GM19438 (cell line): Measurements from ENCODE around the gene GLUL.
A peak's percentile ranks its signal among the peaks of the same experiment; 100 is the strongest.
"Not testable (repeated sequence)": the region's sequence is repeated elsewhere in the genome, so short reads cannot be mapped to it uniquely, and the experiment has no call there.

Experiments used
- ATAC-seq: cut with Tn5 transposase; IDR thresholded peaks from one replicate; pipeline ENCODE4 v1.9.1; 2021; ENCODE audit warnings: low read depth; ENCODE audit not compliant: unreplicated experiment

The GLUL gene

GRCh38 chr1:182395906-182396305, 4.3 kb upstream of the GLUL start:
- no peak for ATAC-seq

- ATAC-seq, result no peak
These were observed 2.6 kb upstream of the GLUL start for GRCh38 chr1:182394055-182394775.

- peak; percentile 7 for ATAC-seq
These were observed 749 bp upstream of the GLUL start for GRCh38 chr1:182392050-182393028.

GRCh38 chr1:182391028-182391361, 595 bp downstream of the GLUL start:
- ATAC-seq, result peak; percentile 7

- no peak for ATAC-seq
These were observed 2.0 kb downstream of the GLUL start for GRCh38 chr1:182389619-182390047.

- ATAC-seq, result no peak
These were observed 3.0 kb downstream of the GLUL start for GRCh38 chr1:182388392-182389134.

- no peak for ATAC-seq
These were observed 4.0 kb downstream of the GLUL start for GRCh38 chr1:182387566-182387965.

GRCh38 chr1:182386980-182387379, 4.6 kb downstream of the GLUL start:
- no peak for ATAC-seq

- no peak for ATAC-seq
These were observed 5.4 kb downstream of the GLUL start for GRCh38 chr1:182385885-182386853.

- no peak for ATAC-seq
These were observed 7.1 kb downstream of the GLUL start for GRCh38 chr1:182384387-182384960.

- ATAC-seq, result no peak
These were observed 7.7 kb downstream of the GLUL start for GRCh38 chr1:182383934-182384333.

- ATAC-seq, result no peak
These were observed 8.4 kb downstream of the GLUL start for GRCh38 chr1:182383037-182383661.

GRCh38 chr1:182381962-182382819, 9.4 kb downstream of the GLUL start:
- no peak for ATAC-seq

- no peak for ATAC-seq
These were observed 11.4 kb downstream of the GLUL start for GRCh38 chr1:182380199-182380598.

GRCh38 chr1:182379781-182380180, 11.8 kb downstream of the GLUL start:
- ATAC-seq, result not testable (repeated sequence)

- no peak for ATAC-seq
These were observed 14.5 kb downstream of the GLUL start for GRCh38 chr1:182376936-182377574.

GRCh38 chr1:182374101-182374834, 17.3 kb downstream of the GLUL start:
- ATAC-seq, result no peak
